ENCODE results near the gene PLA2G2A.
"Not testable (repeated sequence)": the region's sequence is repeated elsewhere in the genome, so short reads cannot be mapped to it uniquely, and the experiment has no call there.

The PLA2G2A gene

DNA sequence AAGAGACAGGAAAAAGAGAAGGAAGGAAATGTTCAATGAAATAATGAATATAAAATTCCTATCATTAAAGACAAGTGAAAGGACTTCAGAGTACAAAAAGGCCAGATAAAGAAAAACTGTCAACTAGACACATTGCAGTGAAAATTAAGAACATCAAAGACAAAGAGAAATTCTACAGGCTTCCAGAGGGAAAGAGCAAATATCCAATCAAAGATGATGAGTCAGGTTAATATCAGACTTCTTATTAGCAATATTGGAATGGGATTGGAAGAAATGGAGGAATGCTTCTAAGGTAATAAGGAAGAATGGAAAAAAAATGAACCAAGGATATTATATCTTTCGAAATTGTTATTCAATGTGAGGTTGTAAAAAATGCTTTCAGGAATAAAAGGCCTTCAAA is 7.8 kb downstream of the PLA2G2A start:
- FAIRE-seq = no peak

DNA sequence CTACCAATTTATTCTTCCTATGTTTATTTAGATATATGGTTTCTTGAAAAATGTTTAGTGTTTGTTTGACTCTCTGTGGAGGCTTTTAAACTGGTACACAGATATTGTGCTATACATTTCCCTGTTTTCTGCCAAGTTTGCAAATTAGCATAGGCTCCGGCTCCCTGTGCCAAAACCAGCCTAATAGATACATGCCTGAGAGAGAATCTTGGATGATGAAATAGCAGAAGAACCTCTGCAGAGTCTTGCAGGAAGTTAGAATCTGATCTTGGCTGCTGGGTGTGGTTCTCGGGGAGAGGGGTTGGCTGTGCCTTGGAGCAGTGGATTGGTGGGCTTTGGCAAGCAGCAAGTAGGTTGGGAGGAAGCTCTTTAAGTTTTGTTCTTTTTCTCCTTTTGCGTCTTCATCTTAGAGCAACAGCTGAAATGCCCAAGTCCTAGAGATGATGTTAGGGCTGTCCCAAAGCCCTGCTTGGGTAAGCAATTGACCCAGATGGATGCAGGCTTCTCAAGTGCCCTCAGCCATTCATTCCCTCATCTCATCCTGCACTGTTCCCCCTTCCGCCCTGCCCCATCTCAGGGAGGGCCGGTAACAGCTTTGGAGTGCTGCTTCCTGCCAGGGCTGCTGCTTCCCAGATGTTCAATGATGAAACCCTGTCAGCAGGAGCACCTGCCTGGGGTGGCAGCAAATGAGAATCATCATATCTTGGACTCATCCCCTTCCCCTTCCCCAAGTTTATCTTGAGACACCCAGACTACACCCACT is 9.3 kb downstream of the PLA2G2A start:
- FAIRE-seq = no peak

DNA sequence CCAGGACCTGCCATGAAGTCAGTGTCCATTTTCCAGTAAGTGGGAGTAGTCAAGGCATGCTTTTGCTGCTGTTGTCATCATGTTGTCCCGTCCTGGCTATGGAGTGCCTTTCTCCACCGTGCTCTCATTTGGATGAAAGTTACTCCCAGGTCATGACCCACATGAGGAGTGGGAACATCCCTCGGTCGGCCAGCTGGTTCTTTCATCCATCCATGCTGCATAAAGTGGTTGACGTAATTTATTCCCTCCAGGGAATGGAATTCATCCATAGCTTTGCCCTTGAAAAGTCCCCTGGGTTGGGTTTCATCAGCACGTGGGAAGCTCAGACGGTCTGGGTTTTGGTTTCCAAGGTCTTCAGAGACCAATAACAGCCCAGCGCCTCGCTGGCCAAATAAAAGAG is 11.6 kb downstream of the PLA2G2A start:
- no peak for FAIRE-seq

- no peak for FAIRE-seq
Observed at GRCh38 chr1:19964542-19964941, 14.9 kb downstream of the PLA2G2A start.

DNA sequence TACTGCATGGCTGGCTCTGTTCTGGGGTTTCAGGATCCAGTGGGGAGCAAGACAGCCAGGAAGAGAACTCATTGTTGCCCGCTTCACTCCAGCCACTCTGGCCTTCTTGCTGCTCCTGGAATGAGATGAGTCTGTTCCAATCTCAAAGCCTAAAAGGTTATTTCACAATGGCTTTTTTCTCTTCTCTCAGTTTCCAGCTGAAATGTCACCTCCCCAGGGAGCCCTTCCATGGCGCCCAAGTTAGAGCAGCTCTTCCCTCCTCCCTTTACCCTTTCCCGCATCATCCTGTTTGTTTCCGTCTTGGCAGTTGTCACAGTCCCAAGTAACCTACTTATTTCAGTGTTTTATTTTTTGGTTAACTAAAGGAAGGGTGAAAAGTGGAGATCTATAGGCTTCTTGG is 15.8 kb downstream of the PLA2G2A start:
- FAIRE-seq = no peak

GRCh38 chr1:19960591-19960990 is 18.8 kb downstream of the PLA2G2A start:
- FAIRE-seq = no peak

GRCh38 chr1:19957779-19958178 is 21.6 kb downstream of the PLA2G2A start:
- no peak for FAIRE-seq

DNA sequence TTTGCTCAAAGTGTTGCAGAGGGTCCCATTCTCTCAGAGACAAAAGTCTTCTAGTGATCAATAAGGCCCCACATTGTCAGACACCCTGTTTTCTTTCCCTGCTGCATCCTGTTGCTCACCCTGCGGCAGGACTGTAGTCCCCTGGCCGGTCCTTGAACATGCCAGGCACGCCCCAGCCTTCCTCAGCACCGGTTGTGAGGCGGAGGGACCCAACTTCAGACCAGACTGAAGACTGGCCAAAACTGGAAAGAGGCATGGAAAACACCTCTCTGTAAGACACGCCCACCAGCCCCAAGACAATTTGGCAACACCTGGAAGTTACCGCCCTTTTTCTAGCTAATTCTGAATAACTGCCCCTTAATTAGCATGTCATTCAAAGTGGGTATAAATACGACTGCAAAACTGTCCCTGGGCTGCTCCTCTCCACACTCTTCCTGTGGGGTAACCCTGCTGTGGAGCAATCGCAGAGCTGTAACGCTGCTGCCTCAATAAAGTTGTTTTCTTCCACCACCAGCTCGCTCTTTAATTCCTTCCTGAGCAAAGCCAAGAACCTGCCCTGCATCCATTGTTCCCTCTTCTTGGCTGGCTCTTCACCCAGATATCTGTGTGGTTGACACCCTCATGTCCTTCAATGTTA is 23.8 kb downstream of the PLA2G2A start:
- FAIRE-seq = no peak

DNA sequence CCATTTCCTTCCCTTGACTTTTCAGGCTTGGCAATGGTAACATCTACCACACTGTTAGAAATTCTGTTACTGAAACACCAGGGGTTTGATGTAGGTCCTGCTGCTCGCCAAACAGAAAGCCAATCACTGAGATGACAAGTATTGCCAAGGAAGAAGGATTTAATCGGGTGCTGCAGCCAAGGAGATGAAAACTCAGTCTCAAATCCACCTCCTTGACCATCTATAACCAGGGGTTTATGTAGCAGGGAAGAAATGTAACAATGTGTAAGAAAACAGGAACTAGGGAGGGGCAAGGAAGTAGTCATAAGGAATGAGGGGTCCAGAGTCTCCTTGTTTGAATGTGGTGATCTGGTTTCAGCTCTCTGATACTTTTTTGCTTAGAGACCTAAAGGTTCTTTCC is 25.4 kb downstream of the PLA2G2A start:
- FAIRE-seq = no peak

DNA sequence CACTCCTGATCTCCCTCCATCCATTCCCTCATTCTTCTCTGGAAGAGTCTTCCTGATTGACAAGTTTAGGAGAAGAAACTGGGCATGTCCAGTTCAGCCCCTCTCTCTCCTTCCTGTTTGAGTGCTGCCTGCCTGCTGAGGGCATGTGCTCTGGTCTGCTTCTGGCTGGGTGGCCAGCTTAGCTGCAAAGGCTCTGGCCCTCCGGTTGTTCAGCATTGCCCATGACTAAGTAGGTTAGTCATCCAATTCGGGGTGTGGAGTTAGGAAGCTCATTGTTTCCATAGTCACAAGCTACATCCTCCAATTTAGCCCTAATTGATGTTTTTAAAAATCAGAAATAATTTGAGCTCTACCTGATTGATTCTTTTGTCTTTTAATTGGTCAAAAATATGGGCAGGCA is 30.4 kb downstream of the PLA2G2A start:
- no peak for FAIRE-seq

- FAIRE-seq = no peak
Observed at GRCh38 chr1:19946971-19947370, 32.4 kb downstream of the PLA2G2A start.

GRCh38 chr1:19946331-19946751 is 33.1 kb downstream of the PLA2G2A start:
- no peak for FAIRE-seq

GRCh38 chr1:19945914-19946313 is 33.5 kb downstream of the PLA2G2A start:
- no peak for FAIRE-seq

DNA sequence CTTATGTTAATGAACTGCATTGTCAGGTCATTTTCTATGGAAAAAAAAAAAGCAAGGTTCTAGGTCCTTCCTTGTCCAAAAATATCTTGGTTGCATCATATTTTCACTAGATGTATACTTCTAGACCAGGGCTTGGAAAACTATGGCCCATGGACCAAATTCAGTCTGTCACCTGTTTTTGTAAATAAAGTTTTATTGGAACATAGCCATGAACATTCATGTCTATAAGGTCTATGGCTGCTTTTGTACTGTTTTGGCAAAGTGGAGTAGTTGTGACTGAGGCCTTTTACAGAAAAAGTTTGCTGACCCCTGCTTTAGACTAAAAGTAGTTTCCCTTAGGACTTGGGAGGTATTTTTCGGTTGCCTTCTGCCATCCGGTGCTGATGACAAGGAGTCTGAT is 36.8 kb downstream of the PLA2G2A start:
- FAIRE-seq = no peak

DNA sequence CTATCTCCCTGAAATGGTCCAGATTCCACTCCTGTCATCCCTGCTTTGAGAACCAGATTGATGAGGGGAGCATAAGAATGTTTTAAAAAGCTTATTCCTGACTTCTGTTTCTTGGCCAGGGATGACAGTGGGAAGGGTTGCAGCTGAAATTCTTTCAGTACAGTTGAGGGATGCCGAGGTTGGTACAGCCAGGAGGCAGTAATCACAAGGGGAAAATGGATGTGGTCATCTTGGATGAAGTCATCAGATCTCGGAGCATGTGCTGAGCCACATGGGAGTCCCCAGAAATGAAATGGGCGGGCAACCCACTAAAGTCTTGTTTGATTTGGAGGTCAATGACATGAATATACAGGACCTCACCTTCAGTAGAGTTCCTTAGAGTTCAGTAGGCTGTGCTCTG is 37.3 kb downstream of the PLA2G2A start:
- no peak for FAIRE-seq

DNA sequence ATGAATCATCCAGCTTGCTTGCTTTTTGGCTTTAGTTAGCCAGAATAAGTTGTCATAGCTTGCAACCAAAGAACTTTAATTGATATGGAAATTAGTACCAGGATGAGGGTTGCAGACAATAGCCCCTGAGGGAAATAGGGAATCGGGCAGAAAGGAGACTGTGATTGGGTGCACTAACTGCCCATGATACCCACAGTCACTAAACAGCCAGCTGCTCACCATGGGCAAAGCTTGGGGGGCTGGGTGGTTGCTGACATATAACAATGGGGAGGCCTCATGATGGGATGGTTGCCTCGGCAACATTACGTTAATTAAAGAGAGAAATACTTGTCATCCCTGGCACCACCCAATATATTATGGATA is 38.2 kb downstream of the PLA2G2A start:
- FAIRE-seq = no peak

GRCh38 chr1:19940486-19941205 is 38.8 kb downstream of the PLA2G2A start:
- no peak for FAIRE-seq

GRCh38 chr1:19938472-19938871 is 40.9 kb downstream of the PLA2G2A start:
- FAIRE-seq = no peak

DNA sequence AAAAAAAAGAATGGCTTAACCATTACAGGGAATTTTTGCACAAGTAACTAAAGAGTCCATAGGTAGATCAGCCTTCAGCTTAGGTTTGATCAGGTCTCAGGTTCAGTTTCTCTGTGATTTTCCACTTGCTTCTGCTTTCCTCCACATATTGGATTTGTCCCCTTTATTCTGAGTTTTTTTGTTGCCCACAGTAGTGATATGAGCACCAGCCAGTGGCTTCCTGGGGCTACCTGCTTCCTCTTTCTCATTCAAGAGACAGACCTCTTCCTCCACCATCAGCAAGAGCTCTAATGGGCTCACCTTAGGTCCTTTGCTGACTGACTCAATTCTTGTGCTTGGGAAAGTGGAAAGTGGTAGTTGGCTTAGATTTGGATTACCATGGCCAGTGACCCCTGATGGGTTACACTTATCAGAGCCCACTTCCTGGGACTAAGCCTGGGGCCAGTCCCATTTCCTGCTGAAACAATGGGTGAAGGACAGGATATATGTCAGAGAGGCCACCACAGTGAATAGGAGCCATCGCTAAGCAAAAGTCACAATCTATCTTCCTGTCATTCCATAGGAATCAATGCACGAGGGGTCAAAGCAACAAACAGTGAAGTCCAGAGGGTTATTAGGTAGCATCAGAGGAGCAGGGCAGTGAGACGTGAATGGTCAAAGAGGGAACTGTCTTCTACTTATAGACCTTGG is 43.2 kb downstream of the PLA2G2A start:
- no peak for FAIRE-seq

DNA sequence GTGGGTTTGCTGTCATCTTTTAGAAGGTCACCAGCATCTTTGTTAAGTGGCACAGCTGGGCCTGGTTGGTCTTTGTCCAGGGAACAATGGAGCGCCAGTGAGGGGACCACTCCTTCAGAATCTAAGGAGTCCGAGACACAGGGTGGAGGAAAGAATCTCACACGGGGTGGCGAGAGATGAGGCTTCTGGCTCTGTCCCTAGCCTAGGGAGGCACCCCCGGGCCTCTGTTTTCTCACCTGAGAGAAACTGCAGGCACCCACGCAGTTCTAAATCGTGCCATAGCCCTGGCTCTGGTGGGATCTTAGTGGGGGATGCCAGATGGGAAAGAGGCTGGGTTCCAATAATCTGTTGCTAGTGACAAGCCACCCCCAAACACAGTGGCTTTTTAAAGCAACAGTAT is 45.1 kb downstream of the PLA2G2A start:
- FAIRE-seq = no peak

GRCh38 chr1:19932866-19933265 is 46.6 kb downstream of the PLA2G2A start:
- no peak for FAIRE-seq

GRCh38 chr1:19927130-19927421 is 52.3 kb downstream of the PLA2G2A start:
- not testable (repeated sequence) for FAIRE-seq

DNA sequence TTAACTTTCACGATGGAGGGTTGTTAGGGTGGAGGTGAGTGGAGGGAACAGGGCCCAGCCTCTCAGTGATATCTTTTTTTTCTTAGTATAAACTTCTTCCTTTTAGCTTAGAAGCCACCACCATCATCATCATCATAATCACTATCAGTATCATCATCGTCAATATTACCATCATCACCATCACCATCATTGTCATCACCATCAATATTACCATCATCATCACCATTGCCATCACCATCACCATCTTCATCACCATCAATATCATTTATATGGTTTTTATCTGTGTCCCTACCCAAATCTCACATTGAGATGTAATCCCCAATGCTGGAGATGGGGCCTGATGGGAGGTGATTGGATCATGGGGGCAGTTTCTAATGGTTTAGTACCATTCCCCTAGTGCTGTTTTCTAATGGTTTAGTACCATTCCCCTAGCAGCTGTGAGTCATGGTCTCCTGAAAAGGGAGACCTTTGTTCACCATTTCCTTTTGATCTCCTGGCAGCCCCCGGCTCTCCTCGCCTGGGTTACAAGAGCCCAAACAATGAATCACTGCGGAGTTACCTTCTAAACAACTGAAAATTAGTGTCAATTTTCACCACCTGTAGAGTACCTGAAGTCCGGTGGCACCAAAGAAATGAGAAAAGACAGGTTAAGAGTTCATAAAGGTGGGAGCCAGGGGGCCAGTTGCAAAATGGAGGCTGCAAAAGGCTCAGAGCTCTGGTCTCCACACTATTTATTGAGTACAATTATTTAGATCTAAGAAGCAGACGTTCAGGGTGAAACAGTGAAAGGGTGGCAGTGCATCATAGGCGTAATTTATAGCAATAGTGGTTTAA is 52.9 kb downstream of the PLA2G2A start:
- FAIRE-seq = no peak
